ENCODE measurements around the gene ASB1.
"Not testable (repeated sequence)": the region's sequence is repeated elsewhere in the genome, so short reads cannot be mapped to it uniquely, and the experiment has no call there.

Gene ASB1

GRCh38 chr2:238404406-238405216 lies 22.1 kb upstream of the ASB1 start:
- no peak for DNase-seq

- DNase-seq, result not testable (repeated sequence)
These were observed 21.5 kb upstream of the ASB1 start for GRCh38 chr2:238405217-238405555.

- no peak for DNase-seq
These were observed 20.3 kb upstream of the ASB1 start for GRCh38 chr2:238406221-238406997.

GRCh38 chr2:238406998-238407285 lies 19.8 kb upstream of the ASB1 start:
- no peak for DNase-seq

GRCh38 chr2:238407566-238407965 lies 19.2 kb upstream of the ASB1 start:
- no peak for DNase-seq

GRCh38 chr2:238408615-238409340 lies 17.9 kb upstream of the ASB1 start:
- no peak for DNase-seq

- no peak for DNase-seq
These were observed 17.2 kb upstream of the ASB1 start for GRCh38 chr2:238409341-238410199.

GRCh38 chr2:238412067-238412767 lies 14.5 kb upstream of the ASB1 start:
- no peak for DNase-seq

- no peak for DNase-seq
These were observed 13.4 kb upstream of the ASB1 start for GRCh38 chr2:238413368-238413767.

- DNase-seq, result no peak
These were observed 11.5 kb upstream of the ASB1 start for GRCh38 chr2:238415036-238415764.

- no peak for DNase-seq
These were observed 10.8 kb upstream of the ASB1 start for GRCh38 chr2:238415893-238416292.

GRCh38 chr2:238418196-238418998 lies 8.3 kb upstream of the ASB1 start:
- DNase-seq, result no peak

- DNase-seq, result no peak
These were observed 7.7 kb upstream of the ASB1 start for GRCh38 chr2:238418999-238419546.

- DNase-seq, result no peak
These were observed 6.3 kb upstream of the ASB1 start for GRCh38 chr2:238420442-238420841.

- DNase-seq, result no peak
These were observed 5.6 kb upstream of the ASB1 start for GRCh38 chr2:238420878-238421694.

GRCh38 chr2:238421695-238422035 lies 5.1 kb upstream of the ASB1 start:
- DNase-seq, result no peak

GRCh38 chr2:238422285-238422684 lies 4.4 kb upstream of the ASB1 start:
- DNase-seq, result no peak

GRCh38 chr2:238422940-238423339 lies 3.8 kb upstream of the ASB1 start:
- DNase-seq, result no peak

- DNase-seq, result no peak
These were observed 3.0 kb upstream of the ASB1 start for GRCh38 chr2:238423561-238424312.
